HepG2 (cell line): Measurements from ENCODE around the gene ACP1.

Experiments
- E2F2 ChIP-seq: sonication (generic); formaldehyde crosslinking; IDR thresholded peaks from 2 replicates; pipeline ENCODE4 v1.4.0; 2020; ENCODE audit warnings: missing genetic modification reagents, borderline replicate concordance
- EZH2 ChIP-seq: conservative IDR thresholded peaks from 2 replicates; pipeline ENCODE4 v1.6.1; 2012; ENCODE audit warnings: mild to moderate bottlenecking, low read depth, low read length, moderate library complexity
- HCFC1 ChIP-seq: fragments of 150-350 bp; IDR thresholded peaks from 2 replicates; pipeline ENCODE4 v1.6.1; 2014; ENCODE audit warnings: low read depth, low read length
- HOMEZ ChIP-seq: IDR thresholded peaks from 2 replicates; pipeline ENCODE4 v1.6.1; 2016; ENCODE audit warnings: low read depth
- KDM5B ChIP-seq: sonication (generic); formaldehyde crosslinking; IDR thresholded peaks from 2 replicates; pipeline ENCODE4 v1.4.0; 2020; ENCODE audit warnings: missing genetic modification reagents, mild to moderate bottlenecking, borderline replicate concordance
- PREB ChIP-seq: sonication (generic); formaldehyde crosslinking; IDR thresholded peaks from 2 replicates; pipeline ENCODE4 v1.4.0; 2020; ENCODE audit warnings: missing genetic modification reagents
- SMAD1 ChIP-seq: sonication (generic); formaldehyde crosslinking; IDR thresholded peaks from 2 replicates; pipeline ENCODE4 v1.4.0; 2020; ENCODE audit warnings: missing genetic modification reagents, low read depth, mild to moderate bottlenecking, borderline replicate concordance
- ZNF543 ChIP-seq: sonication (generic); formaldehyde crosslinking; IDR thresholded peaks from 2 replicates; pipeline ENCODE4 v1.4.0; 2020; ENCODE audit warnings: mild to moderate bottlenecking, missing genetic modification reagents

- TF ChIP-seq SMAD1 (CRISPR knock-in tag) (no peak), EZH2 (no peak), HOMEZ (no peak), KDM5B (CRISPR knock-in tag) (no peak), E2F2 (CRISPR knock-in tag) (no peak), HCFC1 (no peak), ZNF543 (no peak), PREB (no peak)
Measured at GRCh38 chr2:317501-318424, 53.0 kb downstream of the ACP1 start.
